ENCODE measurements around the gene LYG2. TPM values are rescaled to one million over a fixed set of nuclear protein-coding genes. Genes with fewer than 3 reads are reported as not detected.

The LYG2 gene
- total and polyA plus RNA-seq, 4 donors, result 0.31 TPM; not detected in 3

GRCh38 chr2:99259465-99259864 lies 4.0 kb upstream of the LYG2 start:
- no peak overlapping the region for H3K9ac ChIP-seq (ENCODE audit: low read depth in 1 of 2, low read length in 2 of 2)
- 83% methylated on average over 4 of the region's 4 CpGs for WGBS
- H3K4me1 ChIP-seq (ENCODE audit: control insufficient read depth in 4 of 4, insufficient read depth in 4 of 4, low read length in 3 of 4), result no peaks in the 10 kb centered on the region
- no peak for TF ChIP-seq SP1 (IDR thresholded peaks at IDR 0.05)
- no peak for TF ChIP-seq HNF4G (IDR thresholded peaks at IDR 0.05)
- no peak for TF ChIP-seq JUND (IDR thresholded peaks at IDR 0.05)
- no peak for TF ChIP-seq REST (IDR thresholded peaks at IDR 0.05)
- no peak for TF ChIP-seq RAD21 (IDR thresholded peaks at IDR 0.05)
- TF ChIP-seq TAF1 (conservative IDR thresholded peaks at IDR 0.05), result no peak
- TF ChIP-seq, protein P1, sequence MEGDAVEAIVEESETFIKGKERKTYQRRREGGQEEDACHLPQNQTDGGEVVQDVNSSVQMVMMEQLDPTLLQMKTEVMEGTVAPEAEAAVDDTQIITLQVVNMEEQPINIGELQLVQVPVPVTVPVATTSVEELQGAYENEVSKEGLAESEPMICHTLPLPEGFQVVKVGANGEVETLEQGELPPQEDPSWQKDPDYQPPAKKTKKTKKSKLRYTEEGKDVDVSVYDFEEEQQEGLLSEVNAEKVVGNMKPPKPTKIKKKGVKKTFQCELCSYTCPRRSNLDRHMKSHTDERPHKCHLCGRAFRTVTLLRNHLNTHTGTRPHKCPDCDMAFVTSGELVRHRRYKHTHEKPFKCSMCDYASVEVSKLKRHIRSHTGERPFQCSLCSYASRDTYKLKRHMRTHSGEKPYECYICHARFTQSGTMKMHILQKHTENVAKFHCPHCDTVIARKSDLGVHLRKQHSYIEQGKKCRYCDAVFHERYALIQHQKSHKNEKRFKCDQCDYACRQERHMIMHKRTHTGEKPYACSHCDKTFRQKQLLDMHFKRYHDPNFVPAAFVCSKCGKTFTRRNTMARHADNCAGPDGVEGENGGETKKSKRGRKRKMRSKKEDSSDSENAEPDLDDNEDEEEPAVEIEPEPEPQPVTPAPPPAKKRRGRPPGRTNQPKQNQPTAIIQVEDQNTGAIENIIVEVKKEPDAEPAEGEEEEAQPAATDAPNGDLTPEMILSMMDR (IDR thresholded peaks at IDR 0.05; ENCODE audit: low read depth, low read length, missing input control), result no peak
- TF ChIP-seq, protein P2, sequence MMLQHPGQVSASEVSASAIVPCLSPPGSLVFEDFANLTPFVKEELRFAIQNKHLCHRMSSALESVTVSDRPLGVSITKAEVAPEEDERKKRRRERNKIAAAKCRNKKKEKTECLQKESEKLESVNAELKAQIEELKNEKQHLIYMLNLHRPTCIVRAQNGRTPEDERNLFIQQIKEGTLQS (IDR thresholded peaks at IDR 0.05), result no peak
- TF ChIP-seq RXRA (IDR thresholded peaks at IDR 0.05), result no peak
- no peak for TF ChIP-seq EGR1 (IDR thresholded peaks at IDR 0.05; ENCODE audit: low read depth in 2 of 2)
- TF ChIP-seq ZBTB33 (IDR thresholded peaks at IDR 0.05), result no peak
- no peak for TF ChIP-seq HNF4A (conservative IDR thresholded peaks at IDR 0.05)
- TF ChIP-seq, protein P3, sequence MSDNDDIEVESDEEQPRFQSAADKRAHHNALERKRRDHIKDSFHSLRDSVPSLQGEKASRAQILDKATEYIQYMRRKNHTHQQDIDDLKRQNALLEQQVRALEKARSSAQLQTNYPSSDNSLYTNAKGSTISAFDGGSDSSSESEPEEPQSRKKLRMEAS (IDR thresholded peaks at IDR 0.05), result no peak
- no peak for TF ChIP-seq GABPA (IDR thresholded peaks at IDR 0.05 in 1 of 2, conservative IDR thresholded peaks at IDR 0.05 in 1 of 2)
- no peak for TF ChIP-seq NR2F2 (IDR thresholded peaks at IDR 0.05)
- TF ChIP-seq YY1 (IDR thresholded peaks at IDR 0.05), result no peak
- no peak for TF ChIP-seq FOXA1 (IDR thresholded peaks at IDR 0.05)
- no peak for TF ChIP-seq FOXA2 (IDR thresholded peaks at IDR 0.05)
- no peak for DNase-seq (ENCODE audit: low spot score)
- no peaks in the 10 kb centered on the region for H3K9me3 ChIP-seq (ENCODE audit: control insufficient read depth in 4 of 4, low read length in 3 of 4)
- no peak overlapping the region for H3K27ac ChIP-seq (ENCODE audit: low read depth in 1 of 2, low read length in 2 of 2)
- H3K27me3 ChIP-seq (ENCODE audit: control insufficient read depth in 4 of 4, insufficient read depth in 4 of 4, low read length in 3 of 4), result no peaks in the 10 kb centered on the region
- H3K4me3 ChIP-seq (ENCODE audit: low read depth in 1 of 3, low read length in 3 of 3), result no peak overlapping the region
- H3K36me3 ChIP-seq (ENCODE audit: control insufficient read depth in 4 of 4, insufficient read depth in 3 of 4, low read depth in 1 of 4, low read length in 3 of 4), result no peaks in the 10 kb centered on the region
